ENCODE measurements around the gene SURF6.
"Not testable (repeated sequence)": the region's sequence is repeated elsewhere in the genome, so short reads cannot be mapped to it uniquely, and the experiment has no call there.

Gene SURF6

GRCh38 chr9:133301253-133302230 lies 34.4 kb downstream of the SURF6 start:
- TF ChIP-seq GABPA (IDR thresholded peaks at IDR 0.05; ENCODE audit: low read depth), result no peak
- no peak for TF ChIP-seq SPI1 (IDR thresholded peaks at IDR 0.05; ENCODE audit: borderline replicate concordance, low read depth)
- TF ChIP-seq POLR2AphosphoS5 (IDR thresholded peaks at IDR 0.05; ENCODE audit: low read depth), result no peak
- TF ChIP-seq REST (IDR thresholded peaks at IDR 0.05; ENCODE audit: insufficient replicate concordance, low read depth), result no peak
- TF ChIP-seq CTCF (IDR thresholded peaks at IDR 0.05; ENCODE audit: insufficient read depth, low read length), result no peak
- Histone ChIP-seq H3K27me3 (ENCODE audit: insufficient read depth, poor library complexity, severe bottlenecking) (no peaks in the 10 kb centered on the region), H3K4me3 (replicated peaks; ENCODE audit: insufficient read depth, low read length) (no peak overlapping the region)

GRCh38 chr9:133299996-133300395 lies 36.0 kb downstream of the SURF6 start:
- not testable (repeated sequence) for H3K4me3 ChIP-seq (replicated peaks; ENCODE audit: insufficient read depth, low read length); H3K27me3 ChIP-seq (ENCODE audit: insufficient read depth, poor library complexity, severe bottlenecking); H3K27ac ChIP-seq (replicated peaks); DNase-seq (ENCODE audit: low read depth in 1 of 2, low spot score in 1 of 2)

More at GRCh38 chr9:133301253-133302230, 34.4 kb downstream of the SURF6 start:
- H3K27ac ChIP-seq (replicated peaks), result no peak overlapping the region
- no peak for DNase-seq (ENCODE audit: low read depth in 1 of 2, low spot score in 1 of 2)

GRCh38 chr9:133294257-133294656 lies 41.7 kb downstream of the SURF6 start:
- Histone ChIP-seq H3K4me3 (replicated peaks; ENCODE audit: insufficient read depth, low read length) (no peak overlapping the region), H3K27me3 (ENCODE audit: insufficient read depth, poor library complexity, severe bottlenecking) (peaks cover 4% of the 10 kb centered on the region), H3K27ac (replicated peaks) (no peak overlapping the region)
- TF ChIP-seq REST (IDR thresholded peaks at IDR 0.05; ENCODE audit: insufficient replicate concordance, low read depth), result no peak
- TF ChIP-seq GABPA (IDR thresholded peaks at IDR 0.05; ENCODE audit: low read depth), result no peak
- no peak for TF ChIP-seq POLR2AphosphoS5 (IDR thresholded peaks at IDR 0.05; ENCODE audit: low read depth)
- no peak for TF ChIP-seq CTCF (IDR thresholded peaks at IDR 0.05; ENCODE audit: insufficient read depth, low read length)
- TF ChIP-seq SPI1 (IDR thresholded peaks at IDR 0.05; ENCODE audit: borderline replicate concordance, low read depth), result no peak
- no peak for DNase-seq (ENCODE audit: low read depth in 1 of 2, low spot score in 1 of 2)

GRCh38 chr9:133290751-133291302 lies 45.2 kb downstream of the SURF6 start:
- H3K27me3 ChIP-seq (ENCODE audit: insufficient read depth, poor library complexity, severe bottlenecking), result peaks cover 4% of the 10 kb centered on the region
- H3K27ac ChIP-seq (replicated peaks), result no peak overlapping the region
- no peak for TF ChIP-seq POLR2AphosphoS5 (IDR thresholded peaks at IDR 0.05; ENCODE audit: low read depth)
- no peak for TF ChIP-seq SPI1 (IDR thresholded peaks at IDR 0.05; ENCODE audit: borderline replicate concordance, low read depth)
- TF ChIP-seq GABPA (IDR thresholded peaks at IDR 0.05; ENCODE audit: low read depth), result no peak
- TF ChIP-seq REST (IDR thresholded peaks at IDR 0.05; ENCODE audit: insufficient replicate concordance, low read depth), result no peak
- TF ChIP-seq CTCF (IDR thresholded peaks at IDR 0.05; ENCODE audit: insufficient read depth, low read length), result no peak
- DNase-seq (ENCODE audit: low read depth in 1 of 2, low spot score in 1 of 2), result no peak
- H3K4me3 ChIP-seq (replicated peaks; ENCODE audit: insufficient read depth, low read length), result no peak overlapping the region

Measured in HL-60 (cell line).